ENCODE measurements around the gene PWP2.

PWP2 gene

GRCh38 chr21:44084496-44085241 lies 22.5 kb upstream of the PWP2 start:
- Histone ChIP-seq H3K27ac (ENCODE audit: low read depth, low read length) (no peak overlapping the region), H3K4me3 (ENCODE audit: low read depth in 1 of 2, low read length in 2 of 2) (no peak overlapping the region), H3K9ac (ENCODE audit: low read length) (no peak overlapping the region), H3K36me3 (ENCODE audit: insufficient read depth, low read length) (peaks cover 75% of the 10 kb centered on the region), H3K9me3 (ENCODE audit: low read length) (no peaks in the 10 kb centered on the region), H3K27me3 (ENCODE audit: control insufficient read depth in 1 of 2, insufficient read depth in 2 of 2, low read length in 2 of 2) (no peaks in the 10 kb centered on the region), H3K4me1 (ENCODE audit: insufficient read depth, low read length) (peaks cover 4% of the 10 kb centered on the region)

- no peak overlapping the region for H3K27ac ChIP-seq (ENCODE audit: low read depth, low read length)
- no peaks in the 10 kb centered on the region for H3K9me3 ChIP-seq (ENCODE audit: low read length)
- no peak overlapping the region for H3K4me3 ChIP-seq (ENCODE audit: low read depth in 1 of 2, low read length in 2 of 2)
- H3K36me3 ChIP-seq (ENCODE audit: insufficient read depth, low read length): peaks cover 84% of the 10 kb centered on the region
- H3K27me3 ChIP-seq (ENCODE audit: control insufficient read depth in 1 of 2, insufficient read depth in 2 of 2, low read length in 2 of 2): no peaks in the 10 kb centered on the region
- H3K9ac ChIP-seq (ENCODE audit: low read length): no peak overlapping the region
- H3K4me1 ChIP-seq (ENCODE audit: insufficient read depth, low read length): peaks cover 4% of the 10 kb centered on the region
Observed at GRCh38 chr21:44085491-44086321, 21.5 kb upstream of the PWP2 start.

GRCh38 chr21:44086636-44087425 lies 20.4 kb upstream of the PWP2 start:
- Histone ChIP-seq H3K4me3 (ENCODE audit: low read depth in 1 of 2, low read length in 2 of 2) (no peak overlapping the region), H3K36me3 (ENCODE audit: insufficient read depth, low read length) (peaks cover 80% of the 10 kb centered on the region), H3K9ac (ENCODE audit: low read length) (no peak overlapping the region), H3K4me1 (ENCODE audit: insufficient read depth, low read length) (peaks cover 4% of the 10 kb centered on the region), H3K27ac (ENCODE audit: low read depth, low read length) (no peak overlapping the region), H3K27me3 (ENCODE audit: control insufficient read depth in 1 of 2, insufficient read depth in 2 of 2, low read length in 2 of 2) (no peaks in the 10 kb centered on the region), H3K9me3 (ENCODE audit: low read length) (no peaks in the 10 kb centered on the region)

GRCh38 chr21:44087426-44088400 lies 19.5 kb upstream of the PWP2 start:
- H3K36me3 ChIP-seq (ENCODE audit: insufficient read depth, low read length): peaks cover 72% of the 10 kb centered on the region
- no peak overlapping the region for H3K4me3 ChIP-seq (ENCODE audit: low read depth in 1 of 2, low read length in 2 of 2)
- H3K9me3 ChIP-seq (ENCODE audit: low read length): no peaks in the 10 kb centered on the region
- no peak overlapping the region for H3K9ac ChIP-seq (ENCODE audit: low read length)
- H3K27ac ChIP-seq (ENCODE audit: low read depth, low read length): no peak overlapping the region
- H3K27me3 ChIP-seq (ENCODE audit: control insufficient read depth in 1 of 2, insufficient read depth in 2 of 2, low read length in 2 of 2): no peaks in the 10 kb centered on the region
- peaks cover 4% of the 10 kb centered on the region for H3K4me1 ChIP-seq (ENCODE audit: insufficient read depth, low read length)

GRCh38 chr21:44088401-44088780 lies 18.8 kb upstream of the PWP2 start:
- Histone ChIP-seq H3K9me3 (ENCODE audit: low read length) (no peaks in the 10 kb centered on the region), H3K27me3 (ENCODE audit: control insufficient read depth in 1 of 2, insufficient read depth in 2 of 2, low read length in 2 of 2) (no peaks in the 10 kb centered on the region), H3K36me3 (ENCODE audit: insufficient read depth, low read length) (peaks cover 67% of the 10 kb centered on the region), H3K27ac (ENCODE audit: low read depth, low read length) (no peak overlapping the region), H3K4me3 (ENCODE audit: low read depth in 1 of 2, low read length in 2 of 2) (no peak overlapping the region), H3K9ac (ENCODE audit: low read length) (no peak overlapping the region), H3K4me1 (ENCODE audit: insufficient read depth, low read length) (peaks cover 4% of the 10 kb centered on the region)

GRCh38 chr21:44089001-44089911 lies 17.9 kb upstream of the PWP2 start:
- Histone ChIP-seq H3K4me3 (ENCODE audit: low read depth in 1 of 2, low read length in 2 of 2) (no peak overlapping the region), H3K27ac (ENCODE audit: low read depth, low read length) (no peak overlapping the region), H3K36me3 (ENCODE audit: insufficient read depth, low read length) (peaks cover 65% of the 10 kb centered on the region), H3K4me1 (ENCODE audit: insufficient read depth, low read length) (peaks cover 4% of the 10 kb centered on the region), H3K9me3 (ENCODE audit: low read length) (no peaks in the 10 kb centered on the region), H3K27me3 (ENCODE audit: control insufficient read depth in 1 of 2, insufficient read depth in 2 of 2, low read length in 2 of 2) (no peaks in the 10 kb centered on the region), H3K9ac (ENCODE audit: low read length) (no peak overlapping the region)

GRCh38 chr21:44090325-44090724 lies 16.9 kb upstream of the PWP2 start:
- Histone ChIP-seq H3K36me3 (ENCODE audit: insufficient read depth, low read length) (peaks cover 59% of the 10 kb centered on the region), H3K4me3 (ENCODE audit: low read depth in 1 of 2, low read length in 2 of 2) (no peak overlapping the region), H3K9ac (ENCODE audit: low read length) (no peak overlapping the region), H3K9me3 (ENCODE audit: low read length) (no peaks in the 10 kb centered on the region), H3K27me3 (ENCODE audit: control insufficient read depth in 1 of 2, insufficient read depth in 2 of 2, low read length in 2 of 2) (no peaks in the 10 kb centered on the region), H3K4me1 (ENCODE audit: insufficient read depth, low read length) (no peaks in the 10 kb centered on the region), H3K27ac (ENCODE audit: low read depth, low read length) (no peak overlapping the region)

- no peaks in the 10 kb centered on the region for H3K4me1 ChIP-seq (ENCODE audit: insufficient read depth, low read length)
- no peaks in the 10 kb centered on the region for H3K9me3 ChIP-seq (ENCODE audit: low read length)
- peaks cover 45% of the 10 kb centered on the region for H3K36me3 ChIP-seq (ENCODE audit: insufficient read depth, low read length)
- no peak overlapping the region for H3K4me3 ChIP-seq (ENCODE audit: low read depth in 1 of 2, low read length in 2 of 2)
- H3K27ac ChIP-seq (ENCODE audit: low read depth, low read length): no peak overlapping the region
- no peak overlapping the region for H3K9ac ChIP-seq (ENCODE audit: low read length)
- no peaks in the 10 kb centered on the region for H3K27me3 ChIP-seq (ENCODE audit: control insufficient read depth in 1 of 2, insufficient read depth in 2 of 2, low read length in 2 of 2)
Observed at GRCh38 chr21:44092211-44092610, 15.0 kb upstream of the PWP2 start.

GRCh38 chr21:44093761-44094160 lies 13.4 kb upstream of the PWP2 start:
- H3K9me3 ChIP-seq (ENCODE audit: low read length): no peaks in the 10 kb centered on the region
- no peaks in the 10 kb centered on the region for H3K4me1 ChIP-seq (ENCODE audit: insufficient read depth, low read length)
- H3K27me3 ChIP-seq (ENCODE audit: control insufficient read depth in 1 of 2, insufficient read depth in 2 of 2, low read length in 2 of 2): no peaks in the 10 kb centered on the region
- no peak overlapping the region for H3K9ac ChIP-seq (ENCODE audit: low read length)
- no peak overlapping the region for H3K27ac ChIP-seq (ENCODE audit: low read depth, low read length)
- peaks cover 30% of the 10 kb centered on the region for H3K36me3 ChIP-seq (ENCODE audit: insufficient read depth, low read length)
- H3K4me3 ChIP-seq (ENCODE audit: low read depth in 1 of 2, low read length in 2 of 2): no peak overlapping the region

- Histone ChIP-seq H3K36me3 (ENCODE audit: insufficient read depth, low read length) (peaks cover 19% of the 10 kb centered on the region), H3K27ac (ENCODE audit: low read depth, low read length) (no peak overlapping the region), H3K9me3 (ENCODE audit: low read length) (no peaks in the 10 kb centered on the region)
Observed at GRCh38 chr21:44094832-44095231, 12.4 kb upstream of the PWP2 start.

More at GRCh38 chr21:44094832-44095231, 12.4 kb upstream of the PWP2 start:
- H3K4me1 ChIP-seq (ENCODE audit: insufficient read depth, low read length): no peaks in the 10 kb centered on the region
- H3K27me3 ChIP-seq (ENCODE audit: control insufficient read depth in 1 of 2, insufficient read depth in 2 of 2, low read length in 2 of 2): no peaks in the 10 kb centered on the region
- no peak overlapping the region for H3K9ac ChIP-seq (ENCODE audit: low read length)
- no peak overlapping the region for H3K4me3 ChIP-seq (ENCODE audit: low read depth in 1 of 2, low read length in 2 of 2)

Measured in muscle layer of colon (tissue), 2 donors.